ENCODE measurements around the gene TIFAB. TPM values are rescaled to one million over a fixed set of nuclear protein-coding genes. Genes with fewer than 3 reads are reported as not detected.

TIFAB gene
- total RNA-seq, 4 donors from 2014 or later: 0.16 TPM; not detected in 3

DNA sequence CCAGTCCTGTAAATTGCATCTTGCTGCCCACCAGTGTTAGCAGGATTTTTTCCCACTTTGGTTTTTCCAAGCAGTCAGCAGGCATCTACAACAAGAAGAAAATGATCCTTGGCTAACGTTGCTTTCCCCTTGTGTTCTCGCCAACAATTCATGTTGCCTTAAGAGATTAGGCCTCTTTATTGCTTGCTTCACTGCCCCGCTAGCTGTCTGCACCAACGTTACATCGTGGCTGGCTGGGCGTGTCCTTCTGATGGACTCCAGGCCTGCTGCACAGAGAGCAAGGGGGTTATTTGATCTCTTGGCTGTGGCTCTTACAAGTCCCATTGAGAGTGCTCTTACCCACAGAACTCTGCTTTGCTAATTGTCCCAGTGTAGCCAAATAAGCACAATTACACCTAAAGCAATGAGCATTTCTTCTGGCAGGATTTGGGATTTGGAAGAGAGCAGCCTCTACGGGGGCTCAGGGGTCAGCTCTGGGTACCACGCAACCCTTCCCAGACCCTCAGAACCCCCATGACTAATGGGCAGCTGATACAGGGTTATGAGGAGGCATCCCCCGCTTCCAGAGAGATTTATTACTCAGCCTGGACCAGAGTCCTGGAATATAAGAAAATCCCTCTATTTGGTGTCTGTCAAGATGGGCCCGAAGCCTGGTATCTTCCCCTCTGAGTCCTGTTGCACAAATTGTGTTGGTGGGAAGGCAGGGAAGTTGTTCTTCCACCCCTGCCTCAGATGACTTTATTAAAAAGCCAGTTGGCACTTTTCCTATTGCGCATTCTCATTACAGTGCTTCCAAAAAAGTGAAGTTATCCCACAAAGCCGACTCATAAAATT lies 22.6 kb downstream of the TIFAB start:
- Histone ChIP-seq H3K27ac (no peak overlapping the region), H3K4me1 (peaks cover 0 to 6% (median 0%) of the 10 kb centered on the region in 4 donors), H3K27me3 (no peaks in the 10 kb centered on the region), H3K9me3 (peaks cover 0 to 3% of the 10 kb centered on the region in 2 donors), H3K36me3 (no peaks in the 10 kb centered on the region), H3K4me3 (no peak overlapping the region)
- TF ChIP-seq POLR2AphosphoS5 (IDR thresholded peaks at IDR 0.05): no peak
- no peak for TF ChIP-seq POLR2A (IDR thresholded peaks at IDR 0.05)
- TF ChIP-seq, protein P1, sequence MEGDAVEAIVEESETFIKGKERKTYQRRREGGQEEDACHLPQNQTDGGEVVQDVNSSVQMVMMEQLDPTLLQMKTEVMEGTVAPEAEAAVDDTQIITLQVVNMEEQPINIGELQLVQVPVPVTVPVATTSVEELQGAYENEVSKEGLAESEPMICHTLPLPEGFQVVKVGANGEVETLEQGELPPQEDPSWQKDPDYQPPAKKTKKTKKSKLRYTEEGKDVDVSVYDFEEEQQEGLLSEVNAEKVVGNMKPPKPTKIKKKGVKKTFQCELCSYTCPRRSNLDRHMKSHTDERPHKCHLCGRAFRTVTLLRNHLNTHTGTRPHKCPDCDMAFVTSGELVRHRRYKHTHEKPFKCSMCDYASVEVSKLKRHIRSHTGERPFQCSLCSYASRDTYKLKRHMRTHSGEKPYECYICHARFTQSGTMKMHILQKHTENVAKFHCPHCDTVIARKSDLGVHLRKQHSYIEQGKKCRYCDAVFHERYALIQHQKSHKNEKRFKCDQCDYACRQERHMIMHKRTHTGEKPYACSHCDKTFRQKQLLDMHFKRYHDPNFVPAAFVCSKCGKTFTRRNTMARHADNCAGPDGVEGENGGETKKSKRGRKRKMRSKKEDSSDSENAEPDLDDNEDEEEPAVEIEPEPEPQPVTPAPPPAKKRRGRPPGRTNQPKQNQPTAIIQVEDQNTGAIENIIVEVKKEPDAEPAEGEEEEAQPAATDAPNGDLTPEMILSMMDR (IDR thresholded peaks at IDR 0.05): no peak
- TF ChIP-seq EP300 (IDR thresholded peaks at IDR 0.05; ENCODE audit: low read depth): no peak
- WGBS, 2 donors (ENCODE audit: low coverage in 1 of 2): 39 to 42% methylated on average over 4 to 12 of the region's 12 CpGs
- in situ Hi-C loops (cut with MboI; ENCODE audit: low pct_ligation_motif_present in 1 of 4, low pct_unique_long_range_greater_than_20kb in 1 of 4, low sequenced_read_pairs in 3 of 4) (no loop called here), intact Hi-C loops (cut with DNase I; ENCODE audit: low total_unique reads) (no loop called here)
- DNase-seq: no peak

DNA sequence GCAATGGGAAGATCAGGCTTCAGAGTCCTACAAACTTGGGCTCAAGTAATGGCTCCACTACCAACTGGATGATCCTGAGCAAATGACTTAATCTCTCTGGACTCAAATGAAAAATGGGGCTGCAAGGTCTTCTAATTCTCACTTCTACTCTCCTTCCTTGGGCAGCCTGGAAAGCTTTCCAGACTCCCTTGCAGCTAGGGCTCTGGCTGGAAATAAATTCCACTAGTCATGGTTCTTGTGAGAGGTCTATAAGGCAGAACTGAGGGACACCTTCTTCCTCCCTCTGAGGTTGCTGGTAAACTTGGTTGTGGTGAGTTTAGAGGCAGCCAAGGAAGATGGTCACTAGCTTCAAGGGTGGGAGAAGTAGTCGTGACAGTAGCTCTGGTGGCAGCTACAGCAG lies 23.6 kb downstream of the TIFAB start:
- in situ Hi-C loops (cut with MboI; ENCODE audit: low pct_ligation_motif_present in 1 of 4, low pct_unique_long_range_greater_than_20kb in 1 of 4, low sequenced_read_pairs in 3 of 4): no loop called here
- Histone ChIP-seq H3K36me3 (no peaks in the 10 kb centered on the region), H3K4me1 (peaks cover 0 to 8% (median 0%) of the 10 kb centered on the region in 4 donors), H3K4me3 (no peak overlapping the region), H3K9me3 (peaks cover 0 to 3% of the 10 kb centered on the region in 2 donors), H3K27ac (no peak overlapping the region), H3K27me3 (no peaks in the 10 kb centered on the region)
- intact Hi-C loops (cut with DNase I; ENCODE audit: low total_unique reads): no loop called here
- DNase-seq: no peak
- 52 to 67% methylated on average over 1 of the region's 1 CpG for WGBS, 2 donors (ENCODE audit: low coverage in 1 of 2)
- no peak for TF ChIP-seq EP300 (IDR thresholded peaks at IDR 0.05; ENCODE audit: low read depth)
- no peak for TF ChIP-seq POLR2AphosphoS5 (IDR thresholded peaks at IDR 0.05)
- TF ChIP-seq, protein P1 (IDR thresholded peaks at IDR 0.05): no peak
- no peak for TF ChIP-seq POLR2A (IDR thresholded peaks at IDR 0.05)

DNA sequence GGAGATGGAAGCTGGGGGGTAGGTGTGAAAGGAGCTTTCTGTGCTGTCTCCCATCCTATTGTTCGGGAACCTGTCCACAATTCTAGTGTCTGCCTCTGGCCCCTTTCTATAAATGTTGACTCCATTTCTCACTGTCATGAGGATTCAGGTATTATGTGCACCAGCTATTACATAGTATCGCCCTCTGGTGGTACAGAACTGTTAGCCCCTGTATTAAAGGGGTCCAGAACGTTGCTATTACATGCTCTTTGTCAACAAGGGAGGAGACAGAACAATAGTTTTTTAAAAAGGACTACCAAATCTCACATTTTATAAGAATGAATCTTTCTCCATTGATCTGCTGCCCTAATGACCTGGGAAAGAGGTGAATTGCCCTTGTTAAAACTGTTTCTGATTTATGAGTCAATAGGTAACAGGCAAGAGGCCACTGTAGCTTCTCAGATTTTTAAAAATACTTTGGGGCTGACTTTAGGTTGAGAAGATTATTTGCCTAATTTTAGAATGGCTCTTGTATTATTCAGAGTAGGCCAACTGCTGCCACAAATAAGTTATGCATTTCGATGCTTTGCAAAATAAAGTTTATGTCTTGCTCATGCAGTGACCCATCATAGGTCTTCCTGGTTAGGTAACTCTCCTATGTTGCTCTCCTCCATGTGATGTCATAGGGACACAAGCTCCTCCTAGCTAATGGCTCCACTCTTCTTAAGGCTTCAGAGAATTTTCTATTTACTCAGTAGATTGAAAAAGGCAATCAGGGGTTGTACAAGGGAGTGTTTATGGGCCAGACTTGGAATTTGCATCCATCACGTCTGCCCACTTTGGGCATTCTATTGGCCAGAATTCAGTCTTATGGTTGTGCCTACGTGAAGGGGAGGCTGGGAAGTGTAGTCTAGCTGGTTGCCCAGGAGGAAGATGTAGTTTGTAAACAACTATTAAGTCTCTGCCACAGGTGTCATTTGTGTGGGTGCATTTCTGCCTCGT lies 25.8 kb downstream of the TIFAB start:
- 41% methylated on average over 6 to 7 of the region's 7 CpGs for WGBS, 2 donors (ENCODE audit: low coverage in 1 of 2)
- in situ Hi-C loops (cut with MboI; ENCODE audit: low pct_ligation_motif_present in 1 of 4, low pct_unique_long_range_greater_than_20kb in 1 of 4, low sequenced_read_pairs in 3 of 4): no loop called here
- no peak overlapping the region for H3K27ac ChIP-seq

More for the DNA sequence above, 25.8 kb downstream of the TIFAB start:
- Histone ChIP-seq H3K4me1 (peaks cover 0 to 15% (median 0%) of the 10 kb centered on the region in 4 donors), H3K4me3 (no peak overlapping the region), H3K36me3 (no peaks in the 10 kb centered on the region), H3K27me3 (no peaks in the 10 kb centered on the region), H3K9me3 (peaks cover 0 to 3% of the 10 kb centered on the region in 2 donors)
- intact Hi-C loops (cut with DNase I; ENCODE audit: low total_unique reads): no loop called here
- no peak for DNase-seq
- TF ChIP-seq, protein P1 (IDR thresholded peaks at IDR 0.05): peak; percentile 44 to 58 (median 54)
- no peak for TF ChIP-seq POLR2A (IDR thresholded peaks at IDR 0.05)
- no peak for TF ChIP-seq POLR2AphosphoS5 (IDR thresholded peaks at IDR 0.05)

Data from transverse colon (tissue), 4 donors.